A549 treated with ZK216348 at 1 μM for 4 hours (cell line): ENCODE results near the gene KLF1. TPM values are rescaled to one million over a fixed set of nuclear protein-coding genes. Genes with fewer than 3 reads are reported as not detected.

Source experiments
- total RNA-seq: library from RNA; stranded (reverse); fragments of 200-300 nt; extraction: Qiagen RNA extraction; gene quantifications from 5 replicates; pipeline ENCODE4 v1.2.3, GENCODE V29; 2022; ENCODE audit warnings: low read depth

KLF1 gene
- total RNA-seq: not detected in 5 replicates

GRCh38 chr19:12886969-12887747 lies at the start of gene KLF1:
Gene KLF1, minus strand, starts transcription at chr19:12887201. Its CDS starts 61 bp downstream, at chr19:12887140.

GRCh38 chr19:12933287-12934072 lies 46.5 kb upstream of the KLF1 start, which contains the start of gene FARSA:
Gene FARSA, minus strand, starts transcription at chr19:12933711. Its CDS starts 15 bp downstream, at chr19:12933696.

GRCh38 chr19:12890787-12891552 lies 4.0 kb upstream of the KLF1 start, which contains the start of gene GCDH:
Gene GCDH, plus strand, starts transcription at chr19:12891160. Its CDS starts 145 bp downstream, at chr19:12891305.

GRCh38 chr19:12881172-12881808 lies 5.7 kb downstream of the KLF1 start, which contains the start of gene DNASE2:
Gene DNASE2, minus strand, starts transcription at chr19:12881449. Its CDS starts 74 bp downstream, at chr19:12881375.

GRCh38 chr19:12838182-12838885 lies 48.7 kb downstream of the KLF1 start, which contains the start of gene MAST1:
Gene MAST1, plus strand, starts transcription at chr19:12838515. Its CDS starts 58 bp downstream, at chr19:12838573.

DNA sequence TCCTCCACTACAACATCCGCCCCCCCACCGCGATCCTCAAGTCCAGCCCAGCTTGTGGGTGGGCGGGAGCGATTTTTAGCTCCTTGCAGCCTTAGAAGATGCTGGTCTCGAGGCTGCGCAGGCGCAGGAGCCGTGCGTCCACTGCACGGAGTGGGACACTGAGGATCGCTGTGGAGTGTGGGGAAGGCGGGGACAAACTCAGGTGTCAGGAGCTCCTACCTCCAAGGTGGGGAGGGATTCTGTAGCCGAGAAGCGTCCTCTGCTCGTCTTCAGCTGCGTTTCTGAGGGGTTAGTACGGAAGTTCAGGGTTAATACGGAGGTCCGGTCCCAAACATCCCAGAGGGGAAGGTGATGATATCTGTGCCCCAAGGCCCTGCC lies 52.4 kb downstream of the KLF1 start, which contains the start of gene RTBDN:
Gene RTBDN, minus strand, starts transcription at position 14 of the 378 bp plus-strand sequence. CDS start 4,600 bp downstream, outside the sequence.

Other genes starting within 250 kb of the KLF1 start
- gene MAN2B1, start 220.5 kb downstream of the KLF1 start, total RNA-seq: 12.3 to 25.9 TPM (median 21.0 TPM) in 5 replicates
- 8.8 to 11.9 TPM (median 11.3 TPM) in 5 replicates for gene WDR83, start 220.4 kb downstream of the KLF1 start, total RNA-seq
- 29.3 to 58.1 TPM (median 49.9 TPM) in 5 replicates for gene DHPS, start 205.3 kb downstream of the KLF1 start, total RNA-seq
- not detected in 5 replicates for gene GNG14, start 199.2 kb downstream of the KLF1 start, total RNA-seq
- gene FBXW9, start 190.6 kb downstream of the KLF1 start, total RNA-seq: 7.7 to 13.8 TPM (median 12.2 TPM) in 5 replicates
- 24.7 to 40.2 TPM (median 36.9 TPM) in 5 replicates for gene TNPO2, start 163.3 kb downstream of the KLF1 start, total RNA-seq
- 146 to 249 TPM (median 219 TPM) in 5 replicates for gene TRIR, start 152.5 kb downstream of the KLF1 start, total RNA-seq
- 63.4 to 104 TPM (median 94.9 TPM) in 5 replicates for gene GET3, start 149.7 kb downstream of the KLF1 start, total RNA-seq
- gene BEST2, start 135.4 kb downstream of the KLF1 start, total RNA-seq: 0.47 to 0.85 TPM (median 0.62 TPM) in 5 replicates
- gene HOOK2, start 111.6 kb downstream of the KLF1 start, total RNA-seq: 4.5 to 14.2 TPM (median 11.1 TPM) in 5 replicates
- 77.9 to 186 TPM (median 154 TPM) in 5 replicates for gene JUNB, start 95.7 kb downstream of the KLF1 start, total RNA-seq
- 0.61 to 1.1 TPM (median 0.78 TPM) in 5 replicates for gene PRDX2, start 85.4 kb downstream of the KLF1 start, total RNA-seq
- 4.8 to 12.3 TPM (median 8.1 TPM) in 5 replicates for gene THSD8, start 85.1 kb downstream of the KLF1 start, total RNA-seq
- gene RNASEH2A, start 80.6 kb downstream of the KLF1 start, total RNA-seq: 26.4 to 47.1 TPM (median 46.2 TPM) in 5 replicates
- 0.29 to 0.36 TPM in 2 of 5 replicates, not detected in the others for gene RTBDN, start 52.6 kb downstream of the KLF1 start, total RNA-seq
- gene MAST1, start 48.7 kb downstream of the KLF1 start, total RNA-seq: 0.98 to 2.5 TPM (median 2.5 TPM) in 5 replicates
- gene DNASE2, start 5.8 kb downstream of the KLF1 start, total RNA-seq: 22.6 to 31.7 TPM (median 30.2 TPM) in 5 replicates
- gene GCDH, start 4.0 kb upstream of the KLF1 start, total RNA-seq: 7.4 to 10.3 TPM (median 9.3 TPM) in 5 replicates
- gene SYCE2, start 32.1 kb upstream of the KLF1 start, total RNA-seq: 0.29 to 1.0 TPM (median 0.84 TPM) in 4 of 5 replicates, not detected in the other
- 51.4 to 78.1 TPM (median 75.8 TPM) in 5 replicates for gene FARSA, start 46.5 kb upstream of the KLF1 start, total RNA-seq
- gene CALR, start 51.4 kb upstream of the KLF1 start, total RNA-seq: 489 to 619 TPM (median 537 TPM) in 5 replicates
- gene RAD23A, start 58.7 kb upstream of the KLF1 start, total RNA-seq: 62.0 to 88.3 TPM (median 81.0 TPM) in 5 replicates
- gene GADD45GIP1, start 70.0 kb upstream of the KLF1 start, total RNA-seq: 28.1 to 58.3 TPM (median 54.3 TPM) in 5 replicates
- gene DAND5, start 82.4 kb upstream of the KLF1 start, total RNA-seq: 0.08 to 0.19 TPM in 2 of 5 replicates, not detected in the others
- gene NFIX, start 108.3 kb upstream of the KLF1 start, total RNA-seq: 2.2 to 4.9 TPM (median 4.5 TPM) in 5 replicates
- 0.51 to 1.7 TPM (median 0.93 TPM) in 5 replicates for gene LYL1, start 215.7 kb upstream of the KLF1 start, total RNA-seq
- 33.3 to 44.2 TPM (median 40.1 TPM) in 5 replicates for gene TRMT1, start 229.5 kb upstream of the KLF1 start, total RNA-seq
- gene NACC1, start 231.1 kb upstream of the KLF1 start, total RNA-seq: 24.2 to 52.0 TPM (median 41.4 TPM) in 5 replicates